ENCODE data around the gene CLEC4A. TPM values are rescaled to one million over a fixed set of nuclear protein-coding genes. Genes with fewer than 3 reads are reported as not detected.
"Not testable (repeated sequence)": the region's sequence is repeated elsewhere in the genome, so short reads cannot be mapped to it uniquely, and the experiment has no call there.

CLEC4A gene
- polyA plus RNA-seq (ENCODE audit: insufficient read length) = 1.4 TPM

DNA sequence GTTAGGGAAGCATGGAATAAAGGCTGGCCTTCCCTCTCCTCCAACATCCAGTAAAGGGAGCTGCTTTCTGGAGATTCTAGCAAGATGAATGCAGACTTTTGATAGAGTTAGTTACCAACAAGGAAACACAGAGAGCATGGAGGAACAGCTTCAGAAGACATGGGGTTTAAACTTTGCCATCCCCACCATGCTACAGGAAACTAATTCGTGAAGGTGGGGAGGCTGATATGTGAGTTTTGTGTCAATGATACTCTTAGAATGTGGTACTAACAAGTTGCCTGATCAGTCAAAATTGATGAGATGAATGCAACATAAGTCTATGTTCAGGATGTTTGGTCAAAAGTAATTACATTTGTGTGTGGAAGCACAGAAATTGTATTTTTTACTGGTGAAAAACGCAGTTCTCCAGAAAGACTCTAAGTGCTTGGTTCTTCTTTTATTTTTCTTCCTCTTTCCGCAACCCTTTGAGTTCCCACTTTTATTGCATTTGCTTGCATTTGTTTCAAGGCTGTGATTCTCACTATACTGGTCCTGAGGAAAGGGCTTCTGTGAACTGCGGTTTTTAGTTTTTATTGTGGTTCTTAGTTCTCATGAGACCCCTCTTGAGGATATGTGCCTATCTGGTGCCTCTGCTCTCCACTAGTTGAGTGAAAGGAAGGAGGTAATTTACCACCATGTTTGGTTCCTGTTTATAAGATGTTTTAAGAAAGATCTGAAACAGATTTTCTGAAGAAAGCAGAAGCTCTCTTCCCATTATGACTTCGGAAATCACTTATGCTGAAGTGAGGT lies at the start of gene CLEC4A:
CLEC4A (plus strand) TSS at position 494 of the 789 bp plus-strand sequence; CDS start at position 756, 262 bp downstream.
- DNase-seq (ENCODE audit: low read depth) = no peak

DNA sequence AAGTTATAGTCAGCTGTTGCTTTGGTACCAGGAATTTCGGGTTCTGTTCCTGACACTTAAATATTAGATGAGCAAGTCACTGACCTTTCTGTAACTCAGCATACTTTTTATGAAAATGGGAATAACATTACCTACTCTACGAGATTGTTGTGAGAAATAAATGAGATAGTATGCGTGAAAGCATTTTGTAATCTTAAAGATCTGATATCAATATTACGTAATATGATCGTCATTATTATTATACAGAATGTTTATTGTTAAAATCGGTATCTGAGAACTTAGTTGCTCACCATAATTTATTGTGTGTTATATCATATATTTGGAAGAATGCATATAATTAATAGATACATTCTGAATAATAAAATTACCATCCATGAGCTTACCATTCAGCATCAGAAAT lies 47.5 kb upstream of the CLEC4A start:
- DNase-seq (ENCODE audit: low read depth) = no peak

DNA sequence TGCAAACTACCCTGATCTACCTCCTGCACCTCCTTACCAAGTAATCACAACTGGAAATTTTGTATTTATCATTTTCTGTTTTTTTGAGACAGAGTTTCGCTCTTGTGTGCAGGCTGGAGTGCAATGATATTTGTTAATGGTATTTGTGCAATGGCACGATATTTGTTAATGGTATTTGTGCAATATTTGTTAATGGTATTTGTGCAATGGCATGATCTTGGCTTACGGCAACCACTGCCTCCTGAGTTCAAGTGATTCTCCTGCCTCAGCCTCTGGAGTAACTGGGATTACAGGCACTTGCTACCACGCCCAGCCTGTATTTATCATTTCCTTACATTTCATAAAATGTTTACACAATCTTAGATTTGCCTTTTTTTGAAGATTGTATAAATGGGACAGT lies 47.1 kb upstream of the CLEC4A start:
- DNase-seq (ENCODE audit: low read depth) = no peak

DNA sequence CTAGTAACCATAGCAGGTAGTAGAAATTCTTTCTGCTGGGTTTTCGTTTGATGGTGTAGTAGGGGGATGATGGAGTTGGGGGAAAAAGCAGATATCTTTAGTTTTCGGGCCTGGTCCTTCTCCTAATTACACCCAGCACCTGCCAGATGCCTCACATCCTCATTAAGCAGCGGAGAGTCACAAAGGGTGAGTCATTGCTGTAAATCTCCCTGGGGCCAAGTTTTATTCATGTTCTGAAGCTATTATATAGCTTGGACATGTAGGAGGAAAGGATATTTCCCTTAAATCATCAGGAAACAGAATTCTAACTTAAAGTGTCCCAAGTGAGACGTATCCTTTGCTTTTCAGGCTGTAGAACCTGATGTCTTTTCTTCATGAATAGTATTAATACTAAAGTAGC lies 46.2 kb upstream of the CLEC4A start:
- DNase-seq (ENCODE audit: low read depth) = no peak

DNA sequence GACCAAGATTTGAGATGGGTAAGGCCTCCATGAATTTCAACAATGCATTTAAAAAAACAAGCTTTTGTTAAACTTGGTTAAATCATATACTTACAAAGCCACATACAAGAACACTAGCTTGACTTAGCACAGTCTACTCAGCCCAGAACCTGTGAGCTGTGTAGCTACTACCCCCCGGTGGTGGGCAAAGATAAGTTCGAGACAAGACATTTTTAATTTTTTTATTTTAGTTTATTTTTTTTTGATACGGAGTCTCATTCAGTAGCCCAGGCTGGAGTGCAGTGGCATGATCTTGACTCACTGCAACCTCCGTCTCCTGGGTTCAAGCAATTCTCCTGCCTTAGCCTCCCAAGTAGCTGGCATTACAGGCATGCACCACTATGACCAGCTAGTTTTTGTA lies 45.0 kb upstream of the CLEC4A start:
- DNase-seq (ENCODE audit: low read depth) = no peak

DNA sequence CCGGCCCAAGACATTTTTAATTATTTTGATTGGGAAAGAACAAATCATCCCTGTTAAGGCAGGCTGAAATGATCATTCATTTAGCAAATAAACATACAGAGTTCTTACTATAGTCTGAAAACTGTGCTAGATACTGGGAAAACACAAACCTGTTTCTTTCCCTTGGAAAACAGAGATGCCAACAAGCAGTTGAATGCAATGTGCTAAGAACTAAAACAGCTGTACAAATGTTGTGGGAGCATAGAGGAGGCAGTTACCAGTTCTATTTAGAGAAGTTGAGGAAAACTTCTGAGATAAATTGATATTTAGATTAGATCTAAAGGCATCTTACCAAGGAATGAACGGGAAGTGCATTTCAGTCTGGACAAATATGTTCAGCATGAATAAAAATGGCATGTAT lies 44.5 kb upstream of the CLEC4A start:
- no peak for DNase-seq (ENCODE audit: low read depth)

DNA sequence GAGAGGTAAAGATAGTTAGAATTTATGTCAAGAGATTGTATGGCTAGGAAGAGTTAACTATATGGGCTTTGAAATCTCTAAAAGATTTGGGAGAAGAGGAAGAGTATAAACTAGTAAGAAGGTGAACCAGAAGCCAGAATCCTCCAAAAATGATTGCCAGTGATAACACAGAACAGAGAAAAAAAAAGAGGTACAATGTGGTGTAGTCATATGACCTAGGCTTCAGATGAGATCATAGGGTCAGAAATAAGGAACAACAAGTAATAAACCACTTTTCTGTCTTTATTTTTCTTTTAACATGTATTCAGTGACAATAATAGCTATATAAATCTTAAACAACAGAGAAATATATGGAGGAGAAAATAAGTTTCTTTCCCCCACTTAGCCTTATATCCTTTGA lies 43.3 kb upstream of the CLEC4A start:
- no peak for DNase-seq (ENCODE audit: low read depth)

DNA sequence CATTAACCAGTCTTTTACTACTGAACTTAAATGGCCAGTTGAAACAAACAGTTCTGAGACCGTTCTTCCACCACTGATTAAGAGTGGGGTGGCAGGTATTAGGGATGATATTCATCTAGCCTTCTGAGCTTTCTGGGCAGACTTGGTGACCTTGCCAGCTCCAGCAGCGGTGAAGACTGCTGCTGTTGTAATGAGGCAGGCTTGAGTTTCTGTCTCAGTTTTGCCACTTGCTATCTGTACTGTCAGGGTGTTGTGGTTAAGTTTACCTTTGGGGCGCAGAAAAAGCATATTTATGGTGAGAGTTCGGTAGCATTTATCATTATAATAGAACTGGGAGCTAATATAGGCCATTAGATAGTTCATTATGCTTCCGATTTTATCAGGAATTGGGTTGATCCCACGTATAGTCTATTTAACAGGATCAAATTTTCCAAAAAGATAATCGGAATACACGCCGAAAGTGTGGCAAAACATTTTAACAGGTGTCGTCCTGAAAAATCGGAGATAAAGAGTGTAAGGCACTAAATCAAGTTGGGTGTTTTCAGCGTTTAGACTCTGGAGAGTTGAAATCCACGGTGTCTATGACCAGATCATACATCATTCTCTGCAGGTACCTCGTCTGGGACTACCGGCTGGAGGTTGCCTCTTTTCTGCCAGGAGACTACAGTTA lies 42.0 kb upstream of the CLEC4A start:
- DNase-seq (ENCODE audit: low read depth) = no peak

DNA sequence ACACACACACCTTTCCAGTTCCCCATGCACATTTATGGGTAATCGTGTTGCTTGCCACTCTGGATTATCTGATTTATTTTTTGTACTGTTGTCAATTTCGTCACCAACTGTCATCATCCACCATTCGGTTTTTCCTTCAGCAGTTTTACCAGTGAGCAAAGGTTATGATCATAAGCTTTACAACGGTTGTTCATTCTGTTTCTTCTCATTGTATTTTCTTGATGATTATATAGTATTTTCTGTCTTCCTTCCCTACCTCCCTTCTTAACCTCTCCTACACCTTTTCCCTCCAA lies 40.7 kb upstream of the CLEC4A start:
- no peak for DNase-seq (ENCODE audit: low read depth)

DNA sequence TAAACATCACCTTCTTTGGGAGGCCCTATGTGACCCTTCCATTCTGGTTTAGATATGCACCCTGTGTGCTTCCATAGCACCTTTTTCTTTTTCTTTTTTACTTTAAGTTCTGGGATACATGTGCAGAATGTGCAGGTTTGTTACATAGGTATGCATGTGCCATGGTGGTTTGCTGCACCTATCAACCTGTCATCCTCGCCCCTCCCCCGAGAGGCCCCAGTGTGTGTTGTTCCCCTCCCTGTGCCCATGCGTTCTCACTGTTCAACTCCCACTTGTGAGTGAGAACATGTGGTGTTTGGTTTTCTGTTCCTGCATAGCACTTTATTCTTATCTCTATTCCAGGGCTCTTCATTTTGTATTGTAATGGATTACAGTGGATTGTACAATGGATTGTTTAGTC lies 39.1 kb upstream of the CLEC4A start:
- DNase-seq (ENCODE audit: low read depth) = not testable (repeated sequence)

DNA sequence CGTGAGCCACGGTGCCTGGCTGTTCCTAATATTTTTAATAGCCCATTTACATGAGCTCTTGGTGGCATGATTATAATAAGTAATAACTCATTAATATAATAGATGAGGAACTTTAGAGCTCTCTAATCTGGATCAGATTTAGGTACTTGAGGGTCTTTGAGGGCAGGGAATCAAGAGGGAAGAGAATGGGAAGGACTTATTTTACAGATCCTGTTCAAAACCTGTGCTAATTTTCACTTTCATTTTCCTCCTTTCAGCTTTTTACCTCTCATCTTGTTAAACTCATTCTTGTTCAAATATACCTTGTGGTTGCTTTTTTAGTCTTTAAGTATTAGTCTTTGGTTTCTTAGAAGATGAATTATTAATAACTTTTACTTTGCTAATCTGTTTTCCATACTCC lies 35.8 kb upstream of the CLEC4A start:
- DNase-seq (ENCODE audit: low read depth) = no peak

DNA sequence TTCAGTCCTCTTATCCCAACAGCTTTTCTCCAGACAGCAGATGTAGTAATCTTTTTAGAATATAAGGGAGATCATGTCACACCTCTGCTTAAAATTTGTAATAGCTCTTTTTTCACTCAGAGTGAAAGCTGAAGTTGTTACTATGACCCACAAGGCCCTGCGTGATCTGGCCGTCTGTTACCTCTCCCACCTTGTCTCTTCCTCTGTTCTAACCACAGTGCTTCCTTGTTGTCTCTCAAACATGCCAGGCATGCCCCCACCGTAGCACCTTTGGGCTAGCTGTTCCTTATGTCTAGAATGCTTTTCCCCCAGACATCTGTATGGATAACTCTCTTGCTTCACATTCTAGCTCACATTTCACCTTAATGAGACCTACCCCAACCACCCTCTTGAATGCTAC lies 34.8 kb upstream of the CLEC4A start:
- no peak for DNase-seq (ENCODE audit: low read depth)

DNA sequence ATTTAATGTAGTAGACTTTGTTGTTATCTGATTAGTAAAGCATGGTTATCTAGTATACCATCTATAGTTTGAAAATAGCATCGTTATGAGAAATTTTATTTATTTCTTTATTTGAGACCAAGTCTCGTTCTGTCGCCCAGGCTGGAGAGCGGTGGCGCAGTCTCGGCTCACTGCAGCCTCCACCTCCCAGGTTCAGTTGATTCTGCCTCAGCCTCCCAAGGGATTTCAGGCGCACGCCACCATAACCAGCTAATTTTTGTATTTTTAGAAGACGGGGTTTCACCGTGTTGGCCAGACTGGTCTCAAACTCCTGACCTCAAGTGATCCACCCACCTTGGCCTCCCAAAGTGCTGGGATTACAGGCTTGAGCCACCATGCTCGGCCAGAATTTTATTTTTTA lies 34.1 kb upstream of the CLEC4A start:
- DNase-seq (ENCODE audit: low read depth) = not testable (repeated sequence)

DNA sequence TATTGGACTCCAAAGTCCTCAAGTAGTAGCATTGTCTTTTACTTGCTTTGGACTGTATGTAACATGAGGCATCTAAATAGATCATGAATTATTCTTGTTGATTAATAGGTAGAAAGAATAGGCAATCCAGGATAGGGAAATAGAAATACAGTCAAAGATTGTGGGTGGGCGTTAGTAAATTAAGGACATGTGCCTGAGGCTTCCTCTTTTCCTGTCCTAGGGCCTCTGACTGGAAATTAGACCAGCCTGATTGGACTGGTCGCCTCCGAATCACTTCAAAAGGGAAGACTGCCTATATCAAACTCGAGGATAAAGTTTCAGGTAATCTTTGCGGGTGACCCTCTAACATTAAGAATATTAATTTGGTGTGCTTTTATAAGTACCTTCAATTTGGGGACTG lies 33.7 kb upstream of the CLEC4A start:
- DNase-seq (ENCODE audit: low read depth) = no peak

DNA sequence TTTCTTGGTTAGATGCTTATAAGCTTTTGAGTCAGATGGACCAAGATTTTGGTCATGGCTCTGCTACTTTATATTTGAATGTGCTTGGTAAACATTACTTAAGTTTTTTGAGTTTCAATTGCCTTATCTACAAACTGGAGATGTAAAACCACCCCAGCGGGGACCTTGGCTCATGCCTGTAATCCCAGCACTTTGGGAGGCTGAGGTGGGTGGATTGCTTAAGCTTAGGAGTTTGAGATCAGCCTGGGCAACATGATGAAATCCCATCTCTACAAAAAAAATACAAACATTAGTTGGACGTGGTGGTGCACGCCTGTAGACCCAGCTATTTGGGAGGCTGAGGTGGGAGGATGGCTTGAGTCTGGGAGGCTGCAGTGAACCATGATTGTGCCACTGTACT lies 30.1 kb upstream of the CLEC4A start:
- DNase-seq (ENCODE audit: low read depth) = no peak

DNA sequence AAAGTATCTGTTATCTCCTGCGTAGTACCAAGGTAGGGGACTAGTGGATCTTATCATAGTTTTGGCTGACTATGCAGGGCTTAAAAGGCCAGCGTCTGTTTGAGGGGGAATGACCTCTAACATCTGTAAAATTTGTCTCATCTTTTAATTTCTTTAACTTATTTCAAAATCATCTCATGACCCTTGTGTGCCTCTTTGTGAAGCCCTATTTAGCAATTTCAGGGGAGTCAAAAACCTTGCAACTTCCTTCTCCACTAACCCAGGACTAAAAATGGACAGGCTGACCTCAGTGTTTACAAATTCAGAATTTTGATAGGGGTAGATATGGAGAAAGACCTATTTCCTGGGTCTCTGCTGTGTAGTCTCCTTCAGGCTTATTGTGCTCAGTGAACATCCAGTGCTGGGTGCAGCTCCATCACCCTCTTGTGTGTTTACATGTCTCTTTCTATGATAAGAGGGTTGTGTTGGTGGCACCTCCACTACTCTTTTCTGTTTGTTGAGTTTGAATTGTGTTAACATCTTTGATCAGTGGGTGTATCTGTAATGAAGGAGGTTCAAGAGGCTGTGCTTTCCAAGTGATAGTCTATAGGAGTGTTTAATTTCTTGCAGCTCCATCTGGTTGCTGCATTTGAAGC lies 27.0 kb upstream of the CLEC4A start:
- DNase-seq (ENCODE audit: low read depth) = no peak

DNA sequence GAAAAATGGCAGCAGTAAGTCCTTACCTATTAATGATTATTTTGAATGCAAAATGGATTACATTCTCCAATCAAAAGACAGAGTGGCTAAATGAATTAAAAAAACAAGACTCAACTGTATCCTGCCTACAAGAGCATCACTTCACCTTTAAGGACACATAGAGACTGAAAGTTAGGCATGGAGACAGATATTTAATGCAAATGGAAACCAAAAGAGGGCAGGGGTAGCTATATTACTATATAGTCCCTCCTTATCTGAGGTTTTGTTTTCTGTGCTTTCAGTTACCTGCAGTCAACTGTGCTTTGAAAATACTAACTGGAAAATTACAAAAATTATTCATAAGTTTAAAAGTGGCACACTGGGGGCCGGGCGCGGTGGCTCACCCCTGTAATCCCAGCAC lies 24.2 kb upstream of the CLEC4A start:
- DNase-seq (ENCODE audit: low read depth) = no peak

DNA sequence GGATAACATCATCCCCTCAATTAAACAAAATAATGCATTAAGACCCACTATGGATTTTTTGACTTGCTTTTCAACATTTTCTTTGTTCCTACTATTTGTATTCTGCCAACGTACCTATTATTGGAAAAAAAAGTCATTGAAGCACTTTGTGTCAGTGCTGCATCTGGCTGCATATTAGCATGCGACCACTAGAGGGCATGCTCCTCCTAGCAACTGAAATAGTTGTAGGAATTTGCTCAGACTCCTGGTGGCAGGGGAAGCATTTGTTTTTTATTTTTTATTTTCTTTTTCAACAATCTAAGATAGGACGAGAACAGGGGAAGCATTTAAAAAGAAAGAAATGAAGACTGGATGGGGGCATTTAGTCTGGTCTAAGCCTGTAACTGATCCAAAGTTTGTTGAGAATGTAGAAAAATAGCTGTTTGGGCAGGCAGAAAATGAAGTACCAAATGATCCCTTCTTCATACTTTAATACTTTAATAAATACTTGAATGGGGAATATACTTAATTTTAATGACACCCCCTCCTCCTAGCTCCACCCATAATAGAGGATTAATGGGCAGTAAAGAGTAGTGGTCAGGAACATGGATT lies 14.5 kb upstream of the CLEC4A start:
- DNase-seq (ENCODE audit: low read depth) = peak; percentile 50

DNA sequence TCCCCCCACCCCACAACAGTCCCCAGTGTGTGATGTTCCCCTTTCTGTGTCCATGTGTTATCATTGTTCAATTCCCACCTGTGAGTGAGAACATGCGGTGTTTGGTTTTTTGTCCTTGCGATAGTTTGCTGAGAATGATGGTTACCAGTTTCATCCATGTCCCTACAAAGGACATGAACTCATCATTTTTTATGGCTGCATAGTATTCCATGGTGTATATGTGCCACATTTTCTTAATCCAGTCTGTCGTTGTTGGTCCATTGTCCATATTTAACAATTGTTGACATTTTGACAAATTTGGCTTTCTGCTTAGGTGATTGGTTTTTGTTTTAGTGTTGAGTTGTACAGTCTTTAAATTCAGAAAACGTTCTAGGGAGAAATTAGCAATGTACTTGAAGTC lies 10.3 kb upstream of the CLEC4A start:
- DNase-seq (ENCODE audit: low read depth) = not testable (repeated sequence)

DNA sequence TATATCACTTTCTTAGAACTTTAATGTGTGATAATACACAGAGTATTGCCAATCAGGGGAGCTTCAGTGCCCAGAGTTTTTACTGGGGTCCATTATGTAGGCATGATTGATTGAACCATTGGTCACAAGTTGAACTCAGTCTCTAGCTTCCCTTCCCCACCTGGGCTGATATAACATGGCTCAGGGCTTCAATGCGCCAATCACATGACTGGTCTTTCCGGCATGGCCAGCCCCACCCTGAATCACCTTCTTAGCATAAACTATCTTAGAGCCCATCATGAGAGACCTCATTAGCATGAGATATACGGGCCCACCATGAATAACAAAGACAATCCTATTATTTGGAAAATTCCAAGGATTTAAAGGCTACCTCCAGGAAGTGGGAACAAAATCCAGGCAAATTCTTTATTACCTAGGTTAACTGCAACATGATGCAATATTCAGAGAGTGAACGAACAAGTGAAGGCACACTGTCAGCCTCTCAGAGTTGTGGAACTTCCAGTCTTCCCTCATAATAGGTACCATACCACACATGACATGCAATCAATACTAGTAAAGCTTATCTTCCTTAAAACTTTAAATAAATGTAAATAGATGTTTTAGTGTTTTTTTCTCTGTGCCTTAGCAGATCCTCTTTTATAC lies 3.2 kb upstream of the CLEC4A start:
- no peak for DNase-seq (ENCODE audit: low read depth)

DNA sequence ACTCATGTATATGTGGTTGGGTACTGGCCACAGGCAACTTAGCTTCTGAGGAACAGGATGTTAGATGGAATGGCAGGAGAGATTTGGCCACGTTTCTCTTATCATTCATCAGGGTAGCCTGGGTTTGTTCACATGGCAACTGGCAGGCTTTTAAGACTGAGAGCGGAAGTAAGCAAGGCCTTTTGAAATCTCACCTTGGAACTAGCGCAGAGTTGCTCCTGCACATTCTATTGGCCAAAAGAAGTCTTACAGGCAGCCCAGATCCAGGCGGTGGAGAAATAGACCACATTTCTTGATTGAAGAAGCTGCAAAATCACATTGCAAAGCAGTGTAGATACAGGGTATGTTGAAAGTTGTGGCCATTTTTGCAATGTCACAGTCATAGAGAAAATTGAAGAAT lies 3.7 kb downstream of the CLEC4A start:
- no peak for DNase-seq (ENCODE audit: low read depth)

All from forelimb muscle (tissue), 1 donor.